Stimulated activated naive CD8-positive, alpha-beta T cell treated with anti-CD3 and anti-CD28 coated beads, Interleukin-15, amount 100 ng/mL, for 72 hours (primary cell): ENCODE results near the gene RAB11FIP4.

Experiments
- ATAC-seq: fragments of 150-1000 bp; cut with Tn5 transposase; 2 replicates; pipeline ENCODE4 v1.10.0; 2021; ENCODE audit warnings: mild to moderate bottlenecking, moderate library complexity
- DNase-seq, 2 donors: peaks; one replicate each; pipeline ENCODE4 v3.0.0; 2021 to 2022
- H3K27ac Mint-ChIP-seq, 2 donors: one replicate each; pipeline ENCODE4 v1.8.0; 2022; ENCODE audit warnings: mild to moderate bottlenecking in 2 of 2, mixed read lengths in 2 of 2, moderate library complexity in 2 of 2
- H3K27me3 Mint-ChIP-seq: one replicate; pipeline ENCODE4 v1.8.0; 2022; ENCODE audit warnings: mixed read lengths
- H3K4me1 Mint-ChIP-seq: one replicate; pipeline ENCODE4 v1.8.0; 2022; ENCODE audit warnings: mild to moderate bottlenecking, mixed read lengths
- H3K4me3 Mint-ChIP-seq, 2 donors: one replicate each; pipeline ENCODE4 v1.8.0; 2022; ENCODE audit warnings: mild to moderate bottlenecking in 2 of 2, mixed read lengths in 2 of 2, moderate library complexity in 1 of 2
- H3K9me3 Mint-ChIP-seq, 2 donors: one replicate each; pipeline ENCODE4 v1.8.0; 2022; ENCODE audit warnings: mixed read lengths in 2 of 2

The RAB11FIP4 gene

GRCh38 chr17:31414550-31414918, 23.1 kb downstream of the RAB11FIP4 start:
- no peak overlapping the region for H3K27ac Mint-ChIP-seq
- no peaks in the 10 kb centered on the region for H3K4me1 Mint-ChIP-seq
- no peaks in the 10 kb centered on the region for H3K9me3 Mint-ChIP-seq

GRCh38 chr17:31415004-31415454, 23.6 kb downstream of the RAB11FIP4 start:
- no peak overlapping the region for H3K4me3 Mint-ChIP-seq
- no peak overlapping the region for H3K27ac Mint-ChIP-seq
- no peaks in the 10 kb centered on the region for H3K27me3 Mint-ChIP-seq
- no peaks in the 10 kb centered on the region for H3K9me3 Mint-ChIP-seq
- ATAC-seq (no peak), DNase-seq (no peak)
- no peaks in the 10 kb centered on the region for H3K4me1 Mint-ChIP-seq

More at GRCh38 chr17:31414550-31414918, 23.1 kb downstream of the RAB11FIP4 start:
- ATAC-seq (no peak), DNase-seq (no peak)
- H3K27me3 Mint-ChIP-seq, result no peaks in the 10 kb centered on the region
- H3K4me3 Mint-ChIP-seq, result no peak overlapping the region

GRCh38 chr17:31415640-31416502, 24.4 kb downstream of the RAB11FIP4 start:
- H3K27me3 Mint-ChIP-seq, result no peaks in the 10 kb centered on the region
- ATAC-seq (no peak), DNase-seq (no peak)
- H3K9me3 Mint-ChIP-seq, result no peaks in the 10 kb centered on the region
- H3K4me1 Mint-ChIP-seq, result no peaks in the 10 kb centered on the region
- H3K4me3 Mint-ChIP-seq, result no peak overlapping the region
- no peak overlapping the region for H3K27ac Mint-ChIP-seq

- no peak for ATAC-seq
- no peak overlapping the region for H3K27ac Mint-ChIP-seq
- no peaks in the 10 kb centered on the region for H3K9me3 Mint-ChIP-seq
- H3K4me1 Mint-ChIP-seq, result no peaks in the 10 kb centered on the region
- H3K4me3 Mint-ChIP-seq, result no peak overlapping the region
- no peak for DNase-seq
- H3K27me3 Mint-ChIP-seq, result no peaks in the 10 kb centered on the region
These were observed 25.0 kb downstream of the RAB11FIP4 start for GRCh38 chr17:31416503-31416923.

- peaks cover 0 to 2% of the 10 kb centered on the region in 2 donors for H3K9me3 Mint-ChIP-seq
- no peak overlapping the region for H3K4me3 Mint-ChIP-seq
- ATAC-seq, result no peak
- DNase-seq, result no peak
- H3K27me3 Mint-ChIP-seq, result no peaks in the 10 kb centered on the region
- no peak overlapping the region for H3K27ac Mint-ChIP-seq
- no peaks in the 10 kb centered on the region for H3K4me1 Mint-ChIP-seq
These were observed 25.7 kb downstream of the RAB11FIP4 start for GRCh38 chr17:31417051-31417792.

GRCh38 chr17:31418773-31419350, 27.4 kb downstream of the RAB11FIP4 start:
- Mint-ChIP-seq H3K4me1 (no peaks in the 10 kb centered on the region), H3K27ac (no peak overlapping the region), H3K9me3 (peaks cover 0 to 14% of the 10 kb centered on the region in 2 donors), H3K4me3 (no peak overlapping the region), H3K27me3 (no peaks in the 10 kb centered on the region)
- DNase-seq (no peak), ATAC-seq (no peak)

GRCh38 chr17:31422443-31422842, 31.0 kb downstream of the RAB11FIP4 start:
- Mint-ChIP-seq H3K27ac (no peak overlapping the region), H3K4me3 (no peak overlapping the region), H3K4me1 (no peaks in the 10 kb centered on the region), H3K9me3 (peaks cover 0 to 14% of the 10 kb centered on the region in 2 donors), H3K27me3 (no peaks in the 10 kb centered on the region)
- DNase-seq (no peak), ATAC-seq (no peak)

- Mint-ChIP-seq H3K9me3 (peaks cover 0 to 14% of the 10 kb centered on the region in 2 donors), H3K4me1 (no peaks in the 10 kb centered on the region), H3K27me3 (peaks cover 4% of the 10 kb centered on the region), H3K4me3 (no peak overlapping the region), H3K27ac (no peak overlapping the region)
- DNase-seq, result no peak
- no peak for ATAC-seq
These were observed 33.4 kb downstream of the RAB11FIP4 start for GRCh38 chr17:31424944-31425281.

GRCh38 chr17:31425282-31426040, 34.0 kb downstream of the RAB11FIP4 start:
- H3K4me3 Mint-ChIP-seq, result no peak overlapping the region
- no peak overlapping the region for H3K27ac Mint-ChIP-seq
- DNase-seq (no peak), ATAC-seq (no peak)
- no peaks in the 10 kb centered on the region for H3K4me1 Mint-ChIP-seq
- peaks cover 9% of the 10 kb centered on the region for H3K27me3 Mint-ChIP-seq
- H3K9me3 Mint-ChIP-seq, result peaks cover 0 to 14% of the 10 kb centered on the region in 2 donors

- DNase-seq (no peak), ATAC-seq (no peak)
- H3K4me1 Mint-ChIP-seq, result peaks cover 6% of the 10 kb centered on the region
- H3K9me3 Mint-ChIP-seq, result peaks cover 0 to 9% of the 10 kb centered on the region in 2 donors
- H3K4me3 Mint-ChIP-seq, result no peak overlapping the region
- H3K27ac Mint-ChIP-seq, result no peak overlapping the region
- H3K27me3 Mint-ChIP-seq, result peaks cover 26% of the 10 kb centered on the region
These were observed 36.2 kb downstream of the RAB11FIP4 start for GRCh38 chr17:31427684-31428083.

GRCh38 chr17:31428111-31428510, 36.6 kb downstream of the RAB11FIP4 start:
- ATAC-seq (no peak), DNase-seq (no peak)
- H3K4me3 Mint-ChIP-seq, result no peak overlapping the region
- H3K9me3 Mint-ChIP-seq, result peaks cover 0 to 7% of the 10 kb centered on the region in 2 donors
- no peak overlapping the region for H3K27ac Mint-ChIP-seq
- peaks cover 10% of the 10 kb centered on the region for H3K4me1 Mint-ChIP-seq
- peaks cover 30% of the 10 kb centered on the region for H3K27me3 Mint-ChIP-seq

- Mint-ChIP-seq H3K9me3 (peaks cover 0 to 3% of the 10 kb centered on the region in 2 donors), H3K27ac (no peak overlapping the region), H3K4me3 (no peak overlapping the region), H3K4me1 (peaks cover 14% of the 10 kb centered on the region), H3K27me3 (peaks cover 34% of the 10 kb centered on the region)
- ATAC-seq (no peak), DNase-seq (no peak)
These were observed 37.0 kb downstream of the RAB11FIP4 start for GRCh38 chr17:31428512-31428911.

GRCh38 chr17:31431098-31431851, 39.8 kb downstream of the RAB11FIP4 start:
- Mint-ChIP-seq H3K4me3 (no peak overlapping the region), H3K27ac (peak overlapping the region in 1 of 2 donors; percentile 55), H3K9me3 (no peaks in the 10 kb centered on the region), H3K4me1 (peaks cover 22% of the 10 kb centered on the region), H3K27me3 (peaks cover 47% of the 10 kb centered on the region)
- no peak for ATAC-seq
- DNase-seq, result no peak

GRCh38 chr17:31431852-31432658, 40.6 kb downstream of the RAB11FIP4 start:
- DNase-seq (no peak), ATAC-seq (no peak)
- H3K9me3 Mint-ChIP-seq, result no peaks in the 10 kb centered on the region
- peak overlapping the region in 1 of 2 donors; percentile 62 for H3K27ac Mint-ChIP-seq
- peaks cover 47% of the 10 kb centered on the region for H3K27me3 Mint-ChIP-seq
- peaks cover 23% of the 10 kb centered on the region for H3K4me1 Mint-ChIP-seq
- no peak overlapping the region for H3K4me3 Mint-ChIP-seq
